ENCODE results near the gene SRPX. TPM values are rescaled to one million over a fixed set of nuclear protein-coding genes. Genes with fewer than 3 reads are reported as not detected.

Gene SRPX
- total RNA-seq, 1 donor from 2014 or later: 139 TPM

DNA sequence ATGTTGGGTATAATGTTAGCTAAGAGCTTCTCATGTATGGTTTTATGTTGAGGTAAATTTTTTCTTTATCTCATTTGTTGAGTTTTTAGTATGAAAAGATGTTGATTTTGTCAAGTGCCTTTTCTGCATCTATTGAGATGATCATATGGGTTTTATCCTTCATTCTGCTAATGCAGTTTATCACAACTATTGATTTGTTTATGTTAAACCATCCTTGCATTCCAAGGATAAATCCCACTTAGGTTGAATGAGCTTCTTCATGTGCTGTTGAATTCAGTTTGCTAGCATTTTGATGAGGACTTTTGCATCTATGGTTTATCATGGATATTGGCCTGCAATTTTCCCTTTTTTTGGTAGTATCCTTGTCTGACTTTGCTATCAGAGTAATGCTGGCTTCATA, 121.0 kb downstream of the SRPX start:
- no peak for DNase-seq (ENCODE audit: low spot score in 2 of 2)
- Histone ChIP-seq H3K4me1 (no peaks in the 10 kb centered on the region), H3K27ac (no peak overlapping the region), H3K4me3 (no peak overlapping the region), H3K9me3 (no peaks in the 10 kb centered on the region), H3K27me3 (no peaks in the 10 kb centered on the region), H3K36me3 (no peaks in the 10 kb centered on the region)
- intact Hi-C loops (cut with DNase I): no loop called here
- TF ChIP-seq CTCF (IDR thresholded peaks at IDR 0.05): no peak

Other genes starting within 250 kb of the SRPX start
- gene SYTL5, start 214.3 kb downstream of the SRPX start, total RNA-seq: not detected
- 12.0 TPM for gene RPGR, start 106.6 kb upstream of the SRPX start, total RNA-seq
- gene OTC, start 131.7 kb upstream of the SRPX start, total RNA-seq: 0.32 TPM

Measured in ascending aorta (tissue), 2 donors.